ENCODE results near the gene CCDC88B.
A peak's percentile ranks its signal among the peaks of the same experiment; 100 is the strongest.

The CCDC88B gene

GRCh38 chr11:64340671-64341335, 799 bp downstream of the CCDC88B start:
- peak in 2 of 10 donors; percentile 19 to 71 for DNase-seq
- intact Hi-C loops (cut with DNase I), result no loop called here

DNA sequence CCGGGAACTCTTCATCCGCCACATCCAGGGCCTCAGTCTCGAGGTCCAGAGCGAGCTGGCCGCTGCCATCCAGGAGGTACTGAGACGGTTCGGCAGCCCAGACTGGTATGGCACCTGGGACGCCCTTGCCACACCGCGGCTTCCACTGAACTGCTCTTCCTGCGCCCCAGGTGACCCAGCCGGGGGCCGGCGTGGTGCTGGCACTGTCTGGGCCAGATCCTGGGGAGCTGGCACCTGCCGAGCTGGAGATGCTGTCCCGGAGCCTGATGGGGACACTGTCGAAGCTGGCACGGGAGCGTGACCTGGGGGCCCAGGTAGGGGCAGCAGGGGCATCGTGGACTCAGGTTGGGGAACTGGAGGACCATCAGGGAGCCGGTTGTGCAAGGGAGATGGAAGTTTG, 1.4 kb downstream of the CCDC88B start:
- intact Hi-C loops (cut with DNase I), result no loop called here
- DNase-seq, result no peak

DNA sequence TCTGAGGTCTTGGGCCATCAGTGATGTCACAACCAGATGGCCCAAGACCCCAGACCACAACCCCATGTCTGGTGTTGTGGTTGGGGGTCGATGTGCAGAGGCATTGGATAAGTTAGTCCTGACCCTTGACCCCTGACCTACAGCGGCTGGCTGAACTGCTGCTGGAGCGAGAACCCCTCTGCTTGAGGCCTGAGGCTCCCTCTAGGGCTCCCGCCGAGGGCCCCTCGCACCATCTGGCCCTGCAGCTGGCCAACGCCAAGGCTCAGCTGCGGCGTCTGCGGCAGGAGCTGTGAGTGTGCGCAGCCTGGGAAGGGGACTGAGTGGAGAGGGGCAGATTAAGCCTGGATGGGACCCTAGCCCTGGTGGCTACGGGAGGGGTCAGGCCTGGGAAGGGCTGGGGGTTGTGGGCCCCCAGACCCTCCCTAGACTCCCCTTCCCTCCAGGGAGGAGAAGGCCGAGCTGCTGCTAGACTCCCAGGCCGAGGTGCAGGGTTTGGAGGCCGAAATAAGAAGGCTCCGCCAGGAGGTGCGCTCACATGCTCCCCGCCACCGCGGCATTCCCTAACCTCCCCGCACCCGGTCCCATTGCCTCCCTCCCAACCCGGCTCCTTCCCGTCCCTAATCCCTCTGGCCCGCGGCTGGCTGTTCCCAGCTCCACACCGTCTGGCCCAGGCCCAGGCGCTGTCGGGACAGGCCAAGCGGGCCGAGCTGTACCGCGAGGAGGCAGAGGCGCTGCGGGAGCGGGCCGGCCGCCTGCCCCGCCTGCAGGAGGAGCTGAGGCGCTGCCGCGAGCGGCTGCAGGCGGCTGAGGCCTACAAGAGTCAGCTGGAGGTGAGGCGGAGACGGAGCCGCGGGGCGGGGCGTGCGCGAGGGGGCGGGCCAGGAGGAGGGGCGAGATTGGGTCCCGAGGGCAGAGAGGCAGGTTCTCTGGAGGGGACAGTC, 2.1 kb downstream of the CCDC88B start:
- DNase-seq, result peak; percentile 57 to 96 (median 74)
- intact Hi-C loops (cut with DNase I), result no loop called here

- no peak for DNase-seq
- intact Hi-C loops (cut with DNase I), result no loop called here
These were observed 3.1 kb downstream of the CCDC88B start for GRCh38 chr11:64342869-64343745.

DNA sequence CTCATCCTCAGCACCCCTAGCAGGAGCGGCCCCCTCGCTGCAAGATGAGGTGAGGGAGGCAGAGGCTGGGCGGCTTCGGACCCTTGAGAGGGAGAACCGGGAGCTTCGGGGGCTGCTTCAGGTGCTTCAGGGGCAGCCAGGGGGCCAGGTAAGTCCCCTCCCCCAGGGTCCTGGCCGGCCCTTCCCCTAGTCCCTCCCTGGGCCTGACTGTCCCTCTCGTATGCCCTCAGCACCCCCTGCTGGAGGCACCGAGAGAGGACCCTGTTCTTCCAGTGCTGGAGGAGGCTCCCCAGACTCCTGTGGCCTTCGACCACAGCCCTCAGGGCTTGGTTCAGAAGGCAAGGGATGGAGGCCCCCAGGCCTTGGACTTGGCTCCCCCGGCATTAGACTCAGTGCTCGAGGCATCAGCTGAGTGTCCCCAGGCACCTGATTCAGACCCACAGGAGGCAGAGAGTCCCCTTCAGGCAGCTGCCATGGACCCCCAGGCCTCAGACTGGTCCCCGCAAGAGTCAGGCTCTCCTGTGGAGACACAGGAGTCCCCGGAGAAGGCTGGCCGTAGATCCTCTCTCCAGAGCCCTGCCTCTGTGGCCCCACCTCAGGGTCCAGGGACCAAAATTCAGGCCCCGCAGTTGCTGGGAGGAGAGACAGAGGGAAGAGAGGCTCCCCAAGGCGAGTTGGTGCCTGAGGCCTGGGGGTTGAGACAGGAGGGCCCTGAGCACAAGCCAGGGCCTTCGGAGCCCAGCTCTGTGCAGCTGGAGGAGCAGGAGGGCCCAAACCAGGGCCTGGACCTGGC, 4.0 kb downstream of the CCDC88B start:
- intact Hi-C loops (cut with DNase I), result no loop called here
- peak in 1 of 10 donors; percentile 67 for DNase-seq

DNA sequence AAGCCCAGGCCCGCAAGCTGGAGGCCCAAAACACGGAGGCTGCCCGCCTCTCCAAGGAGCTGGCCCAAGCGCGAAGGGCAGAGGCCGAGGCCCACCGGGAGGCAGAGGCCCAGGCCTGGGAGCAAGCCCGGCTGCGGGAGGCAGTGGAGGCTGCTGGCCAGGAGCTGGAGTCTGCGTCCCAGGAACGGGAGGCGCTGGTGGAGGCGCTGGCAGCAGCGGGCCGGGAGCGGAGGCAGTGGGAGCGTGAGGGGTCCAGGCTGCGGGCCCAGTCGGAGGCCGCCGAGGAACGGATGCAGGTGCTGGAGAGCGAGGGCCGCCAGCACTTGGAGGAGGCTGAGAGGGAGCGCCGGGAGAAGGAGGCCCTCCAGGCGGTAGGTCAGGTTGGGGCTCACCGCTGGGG, 4.8 kb downstream of the CCDC88B start:
- intact Hi-C loops (cut with DNase I), result no loop called here
- peak in 1 of 10 donors; percentile 63 for DNase-seq

DNA sequence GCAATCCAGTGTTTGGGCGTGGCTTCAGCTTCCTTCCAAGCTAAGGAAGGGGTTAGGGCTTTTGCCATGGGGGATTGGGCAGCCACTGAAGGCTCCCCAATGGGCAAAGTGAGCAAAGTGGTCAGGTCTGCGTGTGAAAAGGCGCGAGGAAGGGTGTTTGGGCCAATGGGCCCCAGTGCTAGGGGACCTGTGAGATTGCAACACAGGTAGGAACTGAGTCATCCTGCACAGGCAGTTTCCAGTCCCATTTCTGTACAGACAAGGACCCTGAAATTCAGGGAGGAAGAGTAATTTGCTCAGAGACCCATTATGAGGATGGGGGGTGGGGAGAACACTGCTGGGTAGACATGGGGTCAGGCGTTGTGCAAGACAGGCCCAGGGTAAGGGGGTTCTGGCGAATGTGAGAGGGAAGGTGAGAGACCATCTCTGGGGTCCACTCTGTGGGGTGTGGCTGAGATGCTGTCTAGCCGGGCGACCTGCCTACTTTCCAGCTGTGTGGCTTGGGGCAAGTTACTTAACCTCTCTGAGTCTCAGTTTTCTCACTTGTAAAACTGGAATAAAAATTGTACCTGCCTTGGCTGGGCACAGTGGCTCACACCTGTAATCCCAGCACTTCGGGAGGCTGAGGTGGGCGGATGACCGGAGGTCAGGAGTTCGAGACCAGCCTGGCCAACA, 7.3 kb downstream of the CCDC88B start:
- no peak for DNase-seq
- intact Hi-C loops (cut with DNase I), result no loop called here

GRCh38 chr11:64348383-64349024, 8.5 kb downstream of the CCDC88B start:
- intact Hi-C loops (cut with DNase I), result no loop called here
- DNase-seq, result no peak

DNA sequence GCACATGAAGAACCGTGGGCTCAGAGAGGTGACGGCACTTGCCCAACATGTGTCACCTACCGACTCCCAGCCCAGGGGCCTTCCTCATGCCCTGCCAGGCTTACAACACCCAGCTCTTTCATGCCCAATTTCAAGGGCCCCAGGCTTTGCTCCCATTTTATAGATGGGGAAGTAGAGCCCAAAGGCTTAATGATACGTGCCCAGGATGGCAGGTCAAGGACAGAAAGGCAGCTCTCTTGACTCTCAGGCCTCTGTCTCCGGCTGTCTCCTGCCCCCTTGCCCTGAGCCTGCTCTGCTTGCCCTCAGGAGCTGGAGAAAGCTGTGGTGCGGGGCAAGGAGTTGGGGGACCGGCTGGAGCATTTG, 9.0 kb downstream of the CCDC88B start:
- no peak for DNase-seq
- intact Hi-C loops (cut with DNase I), result no loop called here

DNA sequence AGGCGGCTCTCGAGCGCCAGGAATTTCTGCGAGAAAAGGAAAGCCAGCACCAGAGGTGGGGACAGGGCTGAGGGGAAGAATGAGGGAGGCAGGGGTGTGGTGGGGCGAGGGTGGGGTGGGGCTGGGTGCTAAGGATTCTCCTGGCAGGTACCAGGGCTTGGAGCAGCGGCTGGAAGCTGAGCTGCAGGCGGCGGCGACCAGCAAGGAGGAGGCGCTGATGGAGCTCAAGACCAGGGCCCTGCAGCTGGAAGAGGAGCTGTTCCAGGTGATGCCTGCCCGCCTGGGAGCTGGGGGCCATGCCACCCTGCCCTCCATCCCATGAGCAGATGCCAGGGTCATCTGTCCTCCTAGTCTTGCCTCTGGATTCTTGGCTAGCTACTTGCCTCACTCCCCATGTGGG, 9.4 kb downstream of the CCDC88B start:
- intact Hi-C loops (cut with DNase I), result no loop called here
- DNase-seq, result no peak

GRCh38 chr11:64351136-64351631, 11.2 kb downstream of the CCDC88B start:
- intact Hi-C loops (cut with DNase I), result no loop called here

DNA sequence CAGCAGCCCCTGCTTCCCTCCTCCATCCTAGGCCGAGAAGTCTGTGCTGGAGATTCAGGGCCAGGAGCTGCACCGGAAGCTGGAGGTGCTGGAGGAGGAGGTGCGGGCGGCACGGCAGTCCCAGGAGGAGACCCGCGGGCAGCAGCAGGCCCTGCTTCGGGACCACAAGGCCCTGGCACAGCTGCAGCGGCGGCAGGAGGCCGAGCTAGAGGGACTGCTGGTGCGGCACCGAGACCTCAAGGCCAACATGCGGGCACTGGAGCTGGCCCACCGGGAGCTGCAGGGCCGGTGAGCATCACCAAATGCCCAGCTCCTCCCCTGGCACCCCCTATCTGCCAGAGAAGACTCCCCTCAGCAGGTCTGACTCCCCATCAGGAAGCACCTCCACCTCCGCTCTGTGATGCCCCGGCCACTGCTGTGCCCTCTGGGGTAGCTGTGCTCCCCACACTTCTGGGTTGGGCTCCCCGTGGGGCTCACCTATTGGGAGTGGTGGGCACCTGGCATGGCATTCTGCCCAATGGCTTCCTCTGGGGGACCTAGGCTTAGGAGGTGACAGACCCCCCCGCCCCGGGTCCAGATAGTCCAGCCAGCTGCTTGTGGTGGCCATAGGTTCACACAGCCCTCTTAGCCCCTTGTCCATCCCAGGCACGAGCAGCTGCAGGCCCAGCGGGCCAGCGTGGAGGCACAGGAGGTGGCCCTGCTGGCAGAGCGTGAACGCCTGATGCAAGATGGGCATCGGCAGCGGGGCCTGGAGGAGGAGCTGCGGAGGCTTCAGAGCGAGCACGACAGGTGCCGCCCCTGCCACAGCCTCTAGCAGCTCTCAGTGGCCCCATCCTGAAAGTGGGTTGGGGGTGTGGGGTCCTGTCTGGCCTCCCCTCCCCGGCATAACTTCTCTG, 12.3 kb downstream of the CCDC88B start:
- no peak for DNase-seq
- intact Hi-C loops (cut with DNase I), result no loop called here

More at GRCh38 chr11:64351136-64351631, 11.2 kb downstream of the CCDC88B start:
- peak in 1 of 10 donors; percentile 64 for DNase-seq

- intact Hi-C loops (cut with DNase I), result no loop called here
These were observed 13.2 kb downstream of the CCDC88B start for GRCh38 chr11:64352995-64353714.

GRCh38 chr11:64353715-64354506, 13.9 kb downstream of the CCDC88B start:
- DNase-seq, result no peak
- intact Hi-C loops (cut with DNase I), result no loop called here

More at GRCh38 chr11:64352995-64353714, 13.2 kb downstream of the CCDC88B start:
- no peak for DNase-seq

DNA sequence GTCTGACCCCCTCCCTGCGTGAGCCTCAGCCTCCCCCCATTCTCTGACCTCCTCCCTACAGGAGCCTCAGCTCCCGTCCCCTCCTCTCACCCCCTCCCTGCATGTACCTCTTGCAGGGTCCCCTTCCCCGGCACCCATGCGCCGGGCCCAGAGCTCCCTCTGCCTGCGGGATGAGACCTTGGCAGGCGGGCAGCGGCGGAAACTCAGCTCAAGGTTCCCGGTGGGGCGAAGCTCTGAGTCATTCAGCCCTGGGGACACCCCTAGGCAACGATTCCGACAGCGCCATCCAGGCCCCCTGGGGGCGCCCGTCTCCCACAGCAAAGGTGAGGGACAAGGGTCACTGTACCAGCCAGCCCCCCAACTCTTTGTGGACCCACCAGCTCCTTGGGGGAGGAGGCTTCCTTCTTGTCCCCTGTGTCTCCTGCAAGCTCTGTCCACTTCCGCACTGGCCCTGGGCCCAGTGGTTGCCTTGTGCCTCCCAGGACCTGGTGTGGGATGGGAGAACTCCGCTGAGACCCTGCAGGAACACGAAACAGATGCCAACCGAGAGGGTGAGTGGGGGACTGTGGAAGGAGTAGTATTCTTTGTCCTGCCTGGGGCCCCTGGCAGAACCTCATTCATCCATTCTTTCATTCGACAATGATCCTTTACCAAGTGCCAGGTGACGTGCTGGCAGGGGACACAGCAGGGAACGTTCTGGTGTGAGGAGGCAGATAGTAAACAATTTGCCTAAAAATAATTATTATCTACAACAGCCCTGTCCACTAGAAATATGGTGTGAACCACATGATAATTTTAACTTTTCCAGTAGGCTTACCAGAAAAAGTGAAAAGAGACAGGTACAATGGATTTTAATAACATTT, 15.3 kb downstream of the CCDC88B start:
- peak in 9 of 10 donors; percentile 55 to 95 (median 74) for DNase-seq
- intact Hi-C loops (cut with DNase I), result loop anchor here (5.0 kb wide), 1 partner anchor 38 kb away; the partner anchor contains the start of genes PRDX5 and TRMT112

All from posterior cingulate gyrus (tissue), 11 donors.